Thyroid gland (tissue), 4 donors: ENCODE measurements around the gene ZNF384.

Source experiments
- CTCF ChIP-seq, 6 experiments: fragments of 200-600 bp in 3 of 6; fragments of 450-650 bp in 3 of 6; sonication (generic) in 3 of 6; IDR thresholded peaks; one replicate each; pipeline ENCODE4 v1.5.1; 2016 to 2019; ENCODE audit warnings: antibody characterized with exemption in 6 of 6, mild to moderate bottlenecking in 2 of 6, inconsistent platforms in 1 of 6, moderate library complexity in 1 of 6
- POLR2A ChIP-seq, 2 donors: fragments of 450-650 bp; IDR thresholded peaks; one replicate each; pipeline ENCODE4 v1.6.1; 2017; ENCODE audit warnings: antibody characterized with exemption in 2 of 2, mild to moderate bottlenecking in 2 of 2, moderate library complexity in 1 of 2

GRCh38 chr12:6692888-6693287 is 3.7 kb upstream of the ZNF384 start:
- TF ChIP-seq CTCF (IDR thresholded peaks at IDR 0.05) (no peak), POLR2A (IDR thresholded peaks at IDR 0.05) (no peak)
